GM23248 (cell line): ENCODE measurements around the gene SSBP2. TPM values are rescaled to one million over a fixed set of nuclear protein-coding genes. Genes with fewer than 3 reads are reported as not detected.

Experiments
- DNase-seq: peaks from one replicate; pipeline ENCODE4 v3.0.0-alpha.2; 2015
- H2AFZ ChIP-seq: fragments of 200-600 bp; sonication (generic); 2 replicates; pipeline ENCODE4 v1.6.1; 2016; ENCODE audit warnings: antibody characterized with exemption
- H3F3A ChIP-seq: fragments of 200-600 bp; sonication (generic); 2 replicates; pipeline ENCODE4 v1.6.1; 2016; ENCODE audit warnings: mild to moderate bottlenecking, antibody characterized with exemption, mixed run types; ENCODE audit not compliant: insufficient read depth
- H3K27ac ChIP-seq: fragments of 200-600 bp; sonication (generic); 2 replicates; pipeline ENCODE4 v1.5.1; 2016; ENCODE audit warnings: mild to moderate bottlenecking
- H3K27me3 ChIP-seq: fragments of 200-600 bp; sonication (generic); replicated peaks from 2 replicates; pipeline ENCODE4 v1.6.1; 2016; ENCODE audit warnings: mild to moderate bottlenecking; ENCODE audit not compliant: insufficient read depth
- H3K36me3 ChIP-seq: fragments of 200-600 bp; sonication (generic); 2 replicates; pipeline ENCODE4 v1.6.1; 2016; ENCODE audit warnings: low read depth, mild to moderate bottlenecking
- H3K4me1 ChIP-seq: fragments of 200-600 bp; sonication (generic); 2 replicates; pipeline ENCODE4 v1.6.1; 2016; ENCODE audit warnings: mild to moderate bottlenecking; ENCODE audit not compliant: insufficient read depth
- H3K4me2 ChIP-seq: fragments of 200-600 bp; sonication (generic); one replicate; pipeline ENCODE4 v1.6.1; 2016; ENCODE audit warnings: mild to moderate bottlenecking; ENCODE audit not compliant: unreplicated experiment
- H3K4me3 ChIP-seq: fragments of 200-600 bp; sonication (generic); 2 replicates; pipeline ENCODE4 v1.5.1; 2016; ENCODE audit warnings: mild to moderate bottlenecking
- H3K79me2 ChIP-seq: fragments of 200-600 bp; sonication (generic); 2 replicates; pipeline ENCODE4 v1.6.1; 2016; ENCODE audit warnings: mild to moderate bottlenecking; ENCODE audit not compliant: insufficient read depth
- H3K9ac ChIP-seq: fragments of 200-600 bp; sonication (generic); 2 replicates; pipeline ENCODE4 v1.6.1; 2016; ENCODE audit warnings: mild to moderate bottlenecking
- H3K9me2 ChIP-seq: fragments of 200-600 bp; sonication (generic); 2 replicates; pipeline ENCODE4 v1.6.1; 2016; ENCODE audit warnings: mixed run types, mild to moderate bottlenecking, moderate library complexity; ENCODE audit not compliant: insufficient read depth
- H3K9me3 ChIP-seq: fragments of 200-600 bp; sonication (generic); one replicate; pipeline ENCODE4 v1.6.1; 2017; ENCODE audit warnings: low read depth
- H4K20me1 ChIP-seq: fragments of 200-600 bp; sonication (generic); 2 replicates; pipeline ENCODE4 v1.6.0; 2016; ENCODE audit not compliant: insufficient read depth
- EZH2 ChIP-seq: fragments of 200-600 bp; sonication (generic); IDR thresholded peaks from 2 replicates; pipeline ENCODE4 v1.6.1; 2018; ENCODE audit warnings: antibody characterized with exemption, mild to moderate bottlenecking; ENCODE audit not compliant: insufficient read depth, poor library complexity, severe bottlenecking
- EZH2phosphoT487 ChIP-seq: fragments of 200-600 bp; sonication (generic); IDR thresholded peaks from 2 replicates; pipeline ENCODE4 v1.6.1; 2018; ENCODE audit warnings: antibody characterized with exemption, moderate library complexity, mild to moderate bottlenecking, low read depth; ENCODE audit not compliant: insufficient read depth
- WGBS, 2 experiments: methylation state at CpG; one replicate each; pipeline ENCODE4 v1.1.6; 2015 to 2017; ENCODE audit warnings: low lambda C conversion rate in 2 of 2, low coverage in 1 of 2; ENCODE audit errors: missing lambda C conversion rate in 2 of 2; 5-methylcytosine and 5-hydroxymethylcytosine counted together
- in situ Hi-C: fragments of 300-500 bp; cut with MboI; formaldehyde crosslinking; loops from 2 replicates; pipeline ENCODE4 v1.15.0; 2020
- polyA plus RNA-seq: library from polyadenylated mRNA; unstranded; fragments of >200 nt; fragmentation: Nextera tagmentation; extraction: Ambion mirVana; gene quantifications from 2 replicates; pipeline ENCODE4 v1.2.1, GENCODE V29; 2016
- total RNA-seq: library from RNA; depleted of rRNA; stranded (reverse); fragments of >200 nt; shearing (Covaris generic); gene quantifications from 2 replicates; pipeline ENCODE4 v1.2.3, GENCODE V29; 2014

Gene SSBP2
- total and polyA plus RNA-seq, 2 experiments from 2014 or later, result 25.5 to 40.0 TPM

DNA sequence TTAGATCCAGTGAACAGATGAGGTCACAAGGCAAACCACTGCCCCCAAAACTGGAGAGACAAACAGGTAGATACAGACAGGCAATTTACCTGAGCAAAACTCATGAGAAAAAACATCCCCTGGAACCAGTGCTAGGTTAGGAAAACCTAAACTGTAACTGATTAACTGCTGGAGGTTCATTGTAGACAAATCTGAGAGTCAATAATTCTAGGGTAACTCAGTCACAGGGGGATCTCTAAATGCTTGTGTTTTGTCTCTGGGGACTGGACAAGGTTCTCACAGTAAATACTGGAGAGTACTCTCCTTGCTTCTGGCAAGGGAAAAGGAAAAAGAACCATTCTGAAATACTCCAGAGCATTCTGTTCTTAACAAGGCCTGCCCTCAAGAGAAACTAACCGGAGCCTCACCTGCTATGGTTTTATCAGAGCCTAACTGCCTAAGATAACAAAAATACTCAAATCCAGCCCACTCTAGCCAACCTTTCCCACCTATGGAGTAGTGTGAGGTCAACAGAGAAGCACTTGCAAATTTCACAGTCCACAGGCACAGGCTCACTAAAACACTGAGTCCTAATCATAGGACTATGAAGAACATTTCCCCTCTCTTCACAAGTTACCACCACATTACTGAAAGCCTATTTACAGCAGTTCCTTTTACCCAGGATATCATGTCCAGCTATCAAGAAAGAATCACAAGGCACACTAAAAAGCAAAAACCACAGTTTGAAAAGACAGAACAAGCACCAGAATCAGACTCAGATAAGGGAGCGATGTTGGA, 217.1 kb downstream of the SSBP2 start:
- Histone ChIP-seq H3K36me3 (no peaks in the 10 kb centered on the region), H3K4me1 (no peaks in the 10 kb centered on the region), H3K9me2 (no peaks in the 10 kb centered on the region), H3K27me3 (no peaks in the 10 kb centered on the region), H2AFZ (no peak overlapping the region), H4K20me1 (no peaks in the 10 kb centered on the region), H3K4me2 (no peak overlapping the region), H3K9me3 (no peaks in the 10 kb centered on the region), H3K9ac (no peak overlapping the region), H3K4me3 (no peak overlapping the region), H3K27ac (no peak overlapping the region), H3F3A (no peaks in the 10 kb centered on the region), H3K79me2 (no peaks in the 10 kb centered on the region)
- no peak for TF ChIP-seq EZH2
- no peak for TF ChIP-seq EZH2phosphoT487
- in situ Hi-C loops, result no loop called here
- DNase-seq, result no peak
- 58 to 75% methylated on average over 2 of the region's 2 CpGs for WGBS, 2 experiments

DNA sequence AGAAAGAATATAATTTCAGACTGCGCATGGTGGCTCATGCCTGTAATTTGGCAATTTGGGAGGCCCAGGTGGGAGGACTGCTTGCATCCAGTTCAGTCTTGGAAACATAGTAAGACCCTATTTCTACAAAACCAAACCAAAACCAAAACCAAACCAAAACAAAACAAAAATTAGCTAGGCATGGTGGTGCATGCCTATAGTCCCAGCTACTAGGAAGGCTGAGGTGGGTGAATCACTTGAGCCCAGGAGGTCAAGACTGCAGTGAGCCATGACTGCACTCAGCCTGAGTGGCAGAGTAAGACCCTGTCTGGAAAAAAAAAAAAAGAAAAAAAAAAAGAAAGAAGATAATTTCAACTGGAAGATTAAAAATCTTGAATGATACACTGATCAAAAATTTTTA, 220.0 kb downstream of the SSBP2 start:
- in situ Hi-C loops, result no loop called here
- Histone ChIP-seq H3K27me3 (no peaks in the 10 kb centered on the region), H3K9me3 (no peaks in the 10 kb centered on the region), H3K4me3 (no peak overlapping the region), H3K4me1 (peaks cover 6% of the 10 kb centered on the region), H3K9ac (no peak overlapping the region), H4K20me1 (no peaks in the 10 kb centered on the region), H3F3A (peaks cover 5% of the 10 kb centered on the region; the same call in 1 of the 2 replicates), H3K36me3 (no peaks in the 10 kb centered on the region), H2AFZ (no peak overlapping the region), H3K4me2 (no peak overlapping the region), H3K79me2 (no peaks in the 10 kb centered on the region), H3K27ac (no peak overlapping the region), H3K9me2 (no peaks in the 10 kb centered on the region; the same call in 1 of the 2 replicates)
- 92 to 100% methylated on average over 1 of the region's 1 CpG for WGBS, 2 experiments
- TF ChIP-seq EZH2phosphoT487, result no peak
- no peak for TF ChIP-seq EZH2
- DNase-seq, result no peak

DNA sequence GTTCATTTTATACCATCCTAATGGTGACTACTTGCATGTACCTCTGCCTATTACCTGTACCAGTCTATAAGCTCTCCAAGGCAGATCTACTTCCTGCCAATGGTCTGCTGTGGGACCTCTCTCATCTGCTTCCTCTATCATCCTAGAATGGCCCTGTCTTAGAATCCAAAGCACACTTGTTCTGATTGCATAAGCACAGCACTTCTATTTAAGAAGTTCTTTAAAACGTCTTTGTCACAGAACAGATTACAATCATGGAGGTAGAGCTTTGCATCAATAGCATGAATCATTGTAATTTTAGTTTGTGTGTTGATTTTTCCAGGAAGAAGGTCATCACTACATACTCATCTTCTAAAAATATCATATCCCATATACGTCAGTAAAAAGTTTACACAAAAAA, 225.2 kb downstream of the SSBP2 start:
- Histone ChIP-seq H3K36me3 (no peaks in the 10 kb centered on the region), H3K27ac (peak overlapping the region; percentile 45), H4K20me1 (peaks cover 4% of the 10 kb centered on the region; the same call in 1 of the 2 replicates), H3K4me1 (peaks cover 13% of the 10 kb centered on the region), H3K4me2 (peak overlapping the region; percentile 5), H3K79me2 (no peaks in the 10 kb centered on the region), H3K27me3 (no peaks in the 10 kb centered on the region), H3K9ac (no peak overlapping the region), H3K9me2 (no peaks in the 10 kb centered on the region; the same call in 1 of the 2 replicates), H3F3A (peaks cover 12% of the 10 kb centered on the region; the same call in 1 of the 2 replicates), H2AFZ (peak overlapping the region; percentile 5; the same call in 1 of the 2 replicates), H3K9me3 (no peaks in the 10 kb centered on the region), H3K4me3 (no peak overlapping the region)
- WGBS, 2 experiments, result 7 to 12% methylated on average over 2 of the region's 2 CpGs
- TF ChIP-seq EZH2phosphoT487, result no peak
- in situ Hi-C loops, result no loop called here
- DNase-seq, result peak; percentile 74

DNA sequence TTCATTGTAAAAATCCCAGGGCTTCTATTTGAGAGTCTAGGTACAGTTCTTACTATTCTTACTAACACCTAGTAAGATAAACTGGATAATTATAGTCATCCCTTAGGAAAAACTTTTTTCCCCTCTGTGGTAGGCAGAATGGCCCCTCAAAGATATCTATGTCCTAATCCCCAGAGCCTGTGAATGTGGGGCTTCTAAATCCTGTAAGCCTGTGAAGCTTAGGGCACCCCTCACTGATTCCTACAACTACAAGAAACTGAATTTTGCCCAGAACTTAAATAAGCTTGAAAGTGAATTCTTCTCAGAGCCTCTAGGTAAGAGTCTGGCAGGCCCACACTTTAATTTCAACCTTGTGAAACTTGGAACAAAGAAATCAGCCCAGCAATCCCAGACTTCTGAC, 226.9 kb downstream of the SSBP2 start:
- no peak for DNase-seq
- no peak overlapping the region for H3K4me2 ChIP-seq

More for the DNA sequence above, 226.9 kb downstream of the SSBP2 start:
- no peak overlapping the region for H3K27ac ChIP-seq
- peaks cover 13% of the 10 kb centered on the region for H3K4me1 ChIP-seq
- no peak overlapping the region for H3K4me3 ChIP-seq
- no peaks in the 10 kb centered on the region; the same call in 1 of the 2 replicates for H3K9me2 ChIP-seq
- in situ Hi-C loops, result loop anchor here (25.0 kb wide), 3 partner anchors 213 to 713 kb away; no protein-coding TSS in a partner anchor
- peaks cover 4% of the 10 kb centered on the region; the same call in 1 of the 2 replicates for H4K20me1 ChIP-seq
- H2AFZ ChIP-seq, result no peak overlapping the region
- no peaks in the 10 kb centered on the region for H3K79me2 ChIP-seq
- H3K9me3 ChIP-seq, result no peaks in the 10 kb centered on the region
- H3K36me3 ChIP-seq, result no peaks in the 10 kb centered on the region
- H3K27me3 ChIP-seq, result no peaks in the 10 kb centered on the region
- no peak overlapping the region for H3K9ac ChIP-seq
- peaks cover 12% of the 10 kb centered on the region; the same call in 1 of the 2 replicates for H3F3A ChIP-seq
- TF ChIP-seq EZH2 (no peak), EZH2phosphoT487 (no peak)
